Ascending aorta (tissue), 2 donors: ENCODE data around the gene TRIP13. TPM values are rescaled to one million over a fixed set of nuclear protein-coding genes. Genes with fewer than 3 reads are reported as not detected.

ENCODE experiments used
- DNase-seq, 2 donors: peaks; one replicate each; pipeline ENCODE4 v3.0.0-alpha.2; 2019; ENCODE audit warnings: low spot score in 2 of 2
- H3K27ac ChIP-seq, 2 donors: fragments of 200-600 bp; sonication (generic); one replicate each; pipeline ENCODE4 v1.5.1; 2016 to 2017; ENCODE audit warnings: mild to moderate bottlenecking in 1 of 2
- H3K27me3 ChIP-seq: fragments of 200-600 bp; sonication (generic); one replicate; pipeline ENCODE4 v1.5.1; 2017
- H3K36me3 ChIP-seq, 2 donors: fragments of 200-600 bp; sonication (generic); one replicate each; pipeline ENCODE4 v1.5.1; 2016
- H3K4me1 ChIP-seq, 2 donors: fragments of 200-600 bp; sonication (generic); one replicate each; pipeline ENCODE4 v1.5.1; 2016 to 2017; ENCODE audit warnings: mild to moderate bottlenecking in 1 of 2
- H3K4me3 ChIP-seq, 2 donors: fragments of 200-600 bp; sonication (generic); one replicate each; pipeline ENCODE4 v1.5.1; 2016 to 2017; ENCODE audit warnings: mild to moderate bottlenecking in 1 of 2
- H3K9me3 ChIP-seq, 2 donors: fragments of 200-600 bp; sonication (generic); one replicate each; pipeline ENCODE4 v1.5.1; 2016
- intact Hi-C: fragments of 100-400 bp; cut with DNase I; formaldehyde crosslinking; loops from one replicate; pipeline ENCODE4 v1.15.1; 2023
- total RNA-seq: library from RNA; depleted of rRNA; stranded (reverse); fragments of >200 nt; gene quantifications from one replicate; pipeline ENCODE4 v1.1.0, GENCODE V29; 2016
- TF ChIP-seq, protein P1 (sequence below), 3 experiments: fragments of 200-600 bp in 2 of 3; fragments of 450-650 bp in 1 of 3; sonication (generic) in 2 of 3; IDR thresholded peaks; one replicate each; pipeline ENCODE4 v1.5.1; 2016 to 2019; ENCODE audit warnings: antibody characterized with exemption in 3 of 3, mild to moderate bottlenecking in 1 of 3, moderate library complexity in 1 of 3

Gene TRIP13
- total RNA-seq, 1 donor from 2014 or later = not detected

DNA sequence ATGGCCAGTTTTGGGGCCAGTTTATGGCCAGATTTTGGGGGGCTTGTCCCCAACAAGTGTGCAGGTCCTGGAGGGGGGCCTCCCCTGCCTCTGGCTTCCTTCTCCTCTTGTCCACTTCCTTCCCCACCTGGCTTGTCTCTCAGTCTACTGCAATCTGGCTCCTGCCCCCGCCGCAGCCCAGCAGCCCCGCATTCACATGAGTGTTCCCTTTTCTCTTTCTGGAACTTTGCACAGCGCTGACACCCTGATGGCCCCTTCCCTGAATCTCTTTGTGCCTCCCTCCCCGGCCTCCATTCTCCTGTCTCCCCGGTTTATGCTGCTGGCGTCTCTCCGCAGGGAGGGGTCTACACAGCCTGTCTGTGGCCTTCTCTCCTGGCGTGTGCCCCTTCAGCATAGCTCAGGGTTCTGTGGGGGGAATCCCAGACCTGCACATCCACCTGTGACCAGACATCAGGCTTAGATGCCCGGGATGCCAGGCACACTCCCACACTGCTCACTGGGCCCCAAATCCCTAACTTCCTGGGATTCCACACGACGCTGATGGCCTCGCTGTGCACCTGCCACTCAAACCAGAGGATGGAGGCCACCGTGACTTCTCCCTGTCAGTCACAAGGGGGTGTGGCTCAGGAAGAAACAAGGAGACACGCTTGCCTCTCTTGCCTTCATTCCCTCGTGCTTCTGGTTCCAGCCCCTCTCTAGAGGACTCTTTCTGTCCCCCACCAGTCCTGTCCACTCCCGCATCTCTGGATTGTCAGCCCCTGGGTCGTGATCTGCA is 17.5 kb downstream of the TRIP13 start:
- Histone ChIP-seq H3K36me3 (no peaks in the 10 kb centered on the region), H3K9me3 (no peaks in the 10 kb centered on the region), H3K27ac (no peak overlapping the region), H3K4me1 (no peaks in the 10 kb centered on the region), H3K27me3 (no peaks in the 10 kb centered on the region), H3K4me3 (no peak overlapping the region)
- TF ChIP-seq, protein P1, sequence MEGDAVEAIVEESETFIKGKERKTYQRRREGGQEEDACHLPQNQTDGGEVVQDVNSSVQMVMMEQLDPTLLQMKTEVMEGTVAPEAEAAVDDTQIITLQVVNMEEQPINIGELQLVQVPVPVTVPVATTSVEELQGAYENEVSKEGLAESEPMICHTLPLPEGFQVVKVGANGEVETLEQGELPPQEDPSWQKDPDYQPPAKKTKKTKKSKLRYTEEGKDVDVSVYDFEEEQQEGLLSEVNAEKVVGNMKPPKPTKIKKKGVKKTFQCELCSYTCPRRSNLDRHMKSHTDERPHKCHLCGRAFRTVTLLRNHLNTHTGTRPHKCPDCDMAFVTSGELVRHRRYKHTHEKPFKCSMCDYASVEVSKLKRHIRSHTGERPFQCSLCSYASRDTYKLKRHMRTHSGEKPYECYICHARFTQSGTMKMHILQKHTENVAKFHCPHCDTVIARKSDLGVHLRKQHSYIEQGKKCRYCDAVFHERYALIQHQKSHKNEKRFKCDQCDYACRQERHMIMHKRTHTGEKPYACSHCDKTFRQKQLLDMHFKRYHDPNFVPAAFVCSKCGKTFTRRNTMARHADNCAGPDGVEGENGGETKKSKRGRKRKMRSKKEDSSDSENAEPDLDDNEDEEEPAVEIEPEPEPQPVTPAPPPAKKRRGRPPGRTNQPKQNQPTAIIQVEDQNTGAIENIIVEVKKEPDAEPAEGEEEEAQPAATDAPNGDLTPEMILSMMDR (IDR thresholded peaks at IDR 0.05) = no peak
- DNase-seq = no peak
- intact Hi-C loops = no loop called here

DNA sequence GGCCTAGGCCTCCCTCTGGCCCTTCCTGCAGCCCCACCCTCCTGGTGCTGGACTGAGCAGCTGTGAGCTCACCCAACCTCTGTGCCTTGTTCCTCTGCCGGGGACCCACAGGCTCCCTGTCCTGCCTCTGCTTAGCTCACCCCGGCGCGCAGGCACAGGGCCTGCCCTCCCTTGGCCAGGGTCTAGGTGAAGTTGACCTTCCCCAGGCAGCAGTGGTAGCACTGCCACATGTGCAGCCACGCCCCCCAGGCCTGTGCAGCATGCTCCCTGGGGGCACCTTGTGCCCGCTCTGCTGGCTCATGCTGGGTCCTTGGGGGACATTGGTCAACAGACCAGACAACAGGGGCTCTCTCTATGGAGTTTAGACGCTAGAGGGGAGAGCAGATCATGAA is 18.1 kb downstream of the TRIP13 start:
- TF ChIP-seq, protein P1 (IDR thresholded peaks at IDR 0.05) = no peak
- Histone ChIP-seq H3K4me3 (no peak overlapping the region), H3K9me3 (no peaks in the 10 kb centered on the region), H3K27me3 (no peaks in the 10 kb centered on the region), H3K36me3 (no peaks in the 10 kb centered on the region), H3K4me1 (no peaks in the 10 kb centered on the region), H3K27ac (no peak overlapping the region)
- intact Hi-C loops = no loop called here
- DNase-seq = no peak

DNA sequence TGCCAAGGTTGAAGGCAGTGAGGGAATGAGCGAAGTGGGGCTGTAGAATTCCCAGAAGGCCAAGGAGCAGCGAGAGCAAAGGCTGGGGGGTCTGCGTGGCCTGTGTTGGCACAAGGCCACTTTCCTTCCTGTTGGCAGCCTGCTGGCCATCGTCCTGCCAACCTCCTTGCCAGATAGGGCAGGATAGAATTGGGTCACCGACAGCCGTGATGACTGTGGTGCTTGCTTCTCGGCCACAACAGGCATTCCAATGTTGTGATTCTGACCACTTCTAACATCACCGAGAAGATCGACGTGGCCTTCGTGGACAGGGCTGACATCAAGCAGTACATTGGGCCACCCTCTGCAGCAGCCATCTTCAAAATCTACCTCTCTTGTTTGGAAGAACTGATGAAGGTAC is 18.9 kb downstream of the TRIP13 start:
- intact Hi-C loops = no loop called here
- Histone ChIP-seq H3K36me3 (no peaks in the 10 kb centered on the region), H3K4me3 (no peak overlapping the region), H3K4me1 (no peaks in the 10 kb centered on the region), H3K9me3 (no peaks in the 10 kb centered on the region), H3K27ac (no peak overlapping the region), H3K27me3 (no peaks in the 10 kb centered on the region)
- TF ChIP-seq, protein P1 (IDR thresholded peaks at IDR 0.05) = no peak
- DNase-seq = no peak

DNA sequence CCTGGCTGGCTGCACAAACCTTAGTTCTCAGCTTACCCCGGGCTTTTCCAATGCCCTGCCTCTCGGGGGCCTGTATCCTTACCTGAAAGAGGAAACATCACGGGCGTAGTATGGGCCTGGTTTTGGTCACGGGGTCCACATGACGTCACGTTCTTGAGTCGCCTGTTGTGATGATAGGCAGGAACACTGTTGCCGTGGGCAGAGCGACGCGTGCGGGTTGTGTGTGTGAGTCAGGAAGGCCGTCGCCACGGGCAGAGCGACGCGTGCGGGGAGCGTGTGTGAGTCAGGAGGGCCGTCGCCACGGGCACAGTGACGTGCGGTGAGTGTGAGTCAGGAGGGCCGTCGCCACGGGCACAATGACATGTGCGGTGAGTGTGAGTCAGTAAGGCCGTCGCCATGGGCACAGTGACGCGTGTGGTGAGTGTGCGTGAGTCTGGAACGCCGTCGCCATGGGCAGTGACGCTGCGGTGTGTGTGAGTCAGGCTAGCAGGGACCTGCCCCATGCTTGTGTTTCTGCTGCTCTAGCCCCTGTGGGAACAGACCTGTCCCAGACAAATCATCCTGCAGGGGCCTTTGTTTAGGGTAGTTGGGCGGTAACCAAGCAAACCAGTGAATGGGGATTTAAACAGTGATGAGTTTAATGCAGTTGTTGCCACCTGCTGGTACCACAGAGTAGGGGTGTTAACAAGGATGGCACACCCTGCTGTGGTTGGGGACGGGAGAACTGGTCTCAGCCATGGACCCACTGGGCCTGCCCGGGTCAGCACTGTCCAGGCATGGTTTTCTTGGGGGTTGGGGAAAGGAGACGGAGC is 19.8 kb downstream of the TRIP13 start:
- no peak overlapping the region for H3K27ac ChIP-seq
- H3K4me3 ChIP-seq = no peak overlapping the region
- intact Hi-C loops = no loop called here
- no peaks in the 10 kb centered on the region for H3K36me3 ChIP-seq
- TF ChIP-seq, protein P1 (IDR thresholded peaks at IDR 0.05) = no peak
- no peak for DNase-seq
- no peaks in the 10 kb centered on the region for H3K4me1 ChIP-seq
- no peaks in the 10 kb centered on the region for H3K9me3 ChIP-seq
- no peaks in the 10 kb centered on the region for H3K27me3 ChIP-seq

DNA sequence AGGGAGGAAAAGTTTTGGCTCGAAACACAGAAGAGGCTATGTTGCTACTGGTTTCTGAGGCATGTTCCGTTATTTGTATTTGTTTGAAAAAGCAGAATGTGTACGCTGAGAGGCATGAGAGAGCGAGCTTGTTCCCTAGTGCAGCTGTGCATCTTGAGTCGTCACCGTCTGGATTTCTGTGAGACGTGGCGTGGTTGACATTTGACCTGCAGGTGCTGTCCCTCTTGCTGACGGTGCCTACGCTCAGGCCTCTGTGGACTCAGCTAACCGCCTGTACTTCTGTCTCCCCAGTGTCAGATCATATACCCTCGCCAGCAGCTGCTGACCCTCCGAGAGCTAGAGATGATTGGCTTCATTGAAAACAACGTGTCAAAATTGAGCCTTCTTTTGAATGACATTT is 21.5 kb downstream of the TRIP13 start:
- DNase-seq = no peak
- intact Hi-C loops = no loop called here

More for the DNA sequence above, 21.5 kb downstream of the TRIP13 start:
- Histone ChIP-seq H3K4me3 (no peak overlapping the region), H3K4me1 (no peaks in the 10 kb centered on the region), H3K27ac (no peak overlapping the region), H3K36me3 (no peaks in the 10 kb centered on the region), H3K27me3 (no peaks in the 10 kb centered on the region), H3K9me3 (no peaks in the 10 kb centered on the region)
- TF ChIP-seq, protein P1 (IDR thresholded peaks at IDR 0.05) = no peak
